HG02852 (cell line): Measurements from ENCODE around the gene KRT17.
"Not testable (repeated sequence)": the region's sequence is repeated elsewhere in the genome, so short reads cannot be mapped to it uniquely, and the experiment has no call there.

Experiments
- ATAC-seq: cut with Tn5 transposase; IDR thresholded peaks from one replicate; pipeline ENCODE4 v1.9.1; 2021; ENCODE audit warnings: mild to moderate bottlenecking, moderate library complexity; ENCODE audit not compliant: unreplicated experiment

The KRT17 gene

GRCh38 chr17:41579484-41580243, 44.7 kb downstream of the KRT17 start:
- no peak for ATAC-seq

GRCh38 chr17:41578971-41579370, 45.4 kb downstream of the KRT17 start:
- ATAC-seq: no peak

- ATAC-seq: no peak
Observed at GRCh38 chr17:41578538-41578937, 45.8 kb downstream of the KRT17 start.

GRCh38 chr17:41576740-41577139, 47.6 kb downstream of the KRT17 start:
- not testable (repeated sequence) for ATAC-seq

- no peak for ATAC-seq
Observed at GRCh38 chr17:41575336-41575735, 49.0 kb downstream of the KRT17 start.

GRCh38 chr17:41571561-41572434, 52.6 kb downstream of the KRT17 start, which contains the start of gene KRT9:
KRT9 (minus strand) TSS chr17:41572059; CDS start chr17:41571992, 67 bp downstream.
- ATAC-seq: no peak
